KMS-11 (cell line): ENCODE measurements around the gene KRT39.

Source experiments
- H2AFZ ChIP-seq: fragments of 200-600 bp; sonication (generic); 2 replicates; pipeline ENCODE4 v1.6.1; 2016; ENCODE audit warnings: antibody characterized with exemption, mixed run types, low read depth
- H3K27ac ChIP-seq: fragments of 200-600 bp; sonication (generic); 2 replicates; pipeline ENCODE4 v1.6.1; 2016; ENCODE audit warnings: mild to moderate bottlenecking, mixed run types
- H3K27me3 ChIP-seq: fragments of 200-600 bp; sonication (generic); 2 replicates; pipeline ENCODE4 v1.6.1; 2017; ENCODE audit warnings: mild to moderate bottlenecking, low read depth, mixed run types, moderate library complexity; ENCODE audit not compliant: insufficient read depth
- H3K36me3 ChIP-seq: fragments of 200-600 bp; sonication (generic); 2 replicates; pipeline ENCODE4 v1.6.1; 2017; ENCODE audit warnings: mild to moderate bottlenecking, mixed run types; ENCODE audit not compliant: insufficient read depth
- H3K4me1 ChIP-seq: fragments of 200-600 bp; sonication (generic); 2 replicates; pipeline ENCODE4 v1.6.1; 2016; ENCODE audit warnings: mild to moderate bottlenecking, low read depth, mixed run types; ENCODE audit not compliant: poor library complexity, severe bottlenecking
- H3K4me2 ChIP-seq: fragments of 200-600 bp; sonication (generic); 2 replicates; pipeline ENCODE4 v1.7.0; 2016; ENCODE audit warnings: mild to moderate bottlenecking, mixed run types
- H3K4me3 ChIP-seq: fragments of 200-600 bp; sonication (generic); IDR thresholded peaks from 2 replicates; pipeline ENCODE4 v1.6.1; 2017; ENCODE audit warnings: low read depth, low read length, mixed read lengths; ENCODE audit not compliant: insufficient read depth
- H3K79me2 ChIP-seq: fragments of 200-600 bp; sonication (generic); 2 replicates; pipeline ENCODE4 v1.6.1; 2016; ENCODE audit warnings: low read depth, mixed run types; ENCODE audit not compliant: insufficient read depth
- H3K9ac ChIP-seq: fragments of 200-600 bp; sonication (generic); 2 replicates; pipeline ENCODE4 v1.6.1; 2016; ENCODE audit warnings: mild to moderate bottlenecking, mixed run types
- H4K20me1 ChIP-seq: fragments of 200-600 bp; sonication (generic); 2 replicates; pipeline ENCODE4 v1.6.1; 2016; ENCODE audit warnings: mild to moderate bottlenecking, mixed run types; ENCODE audit not compliant: insufficient read depth
- TF ChIP-seq, protein P1 (sequence below): fragments of 200-600 bp; sonication (generic); conservative IDR thresholded peaks from 2 replicates; pipeline ENCODE4 v1.6.1; 2017; ENCODE audit warnings: low read depth, mild to moderate bottlenecking, antibody characterized with exemption, low read length, moderate library complexity, mixed read lengths

Gene KRT39

GRCh38 chr17:40963838-40964237, 2.9 kb downstream of the KRT39 start:
- TF ChIP-seq, protein P1, sequence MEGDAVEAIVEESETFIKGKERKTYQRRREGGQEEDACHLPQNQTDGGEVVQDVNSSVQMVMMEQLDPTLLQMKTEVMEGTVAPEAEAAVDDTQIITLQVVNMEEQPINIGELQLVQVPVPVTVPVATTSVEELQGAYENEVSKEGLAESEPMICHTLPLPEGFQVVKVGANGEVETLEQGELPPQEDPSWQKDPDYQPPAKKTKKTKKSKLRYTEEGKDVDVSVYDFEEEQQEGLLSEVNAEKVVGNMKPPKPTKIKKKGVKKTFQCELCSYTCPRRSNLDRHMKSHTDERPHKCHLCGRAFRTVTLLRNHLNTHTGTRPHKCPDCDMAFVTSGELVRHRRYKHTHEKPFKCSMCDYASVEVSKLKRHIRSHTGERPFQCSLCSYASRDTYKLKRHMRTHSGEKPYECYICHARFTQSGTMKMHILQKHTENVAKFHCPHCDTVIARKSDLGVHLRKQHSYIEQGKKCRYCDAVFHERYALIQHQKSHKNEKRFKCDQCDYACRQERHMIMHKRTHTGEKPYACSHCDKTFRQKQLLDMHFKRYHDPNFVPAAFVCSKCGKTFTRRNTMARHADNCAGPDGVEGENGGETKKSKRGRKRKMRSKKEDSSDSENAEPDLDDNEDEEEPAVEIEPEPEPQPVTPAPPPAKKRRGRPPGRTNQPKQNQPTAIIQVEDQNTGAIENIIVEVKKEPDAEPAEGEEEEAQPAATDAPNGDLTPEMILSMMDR: peak; percentile 93
- Histone ChIP-seq H3K4me1 (no peaks in the 10 kb centered on the region), H3K27me3 (no peaks in the 10 kb centered on the region), H3K9ac (no peak overlapping the region), H3K36me3 (no peaks in the 10 kb centered on the region), H3K79me2 (no peaks in the 10 kb centered on the region), H3K27ac (no peak overlapping the region), H4K20me1 (no peaks in the 10 kb centered on the region), H3K4me3 (no peak overlapping the region), H2AFZ (no peak overlapping the region), H3K4me2 (peak overlapping the region; percentile 5; the same call in 1 of the 2 replicates)

DNA sequence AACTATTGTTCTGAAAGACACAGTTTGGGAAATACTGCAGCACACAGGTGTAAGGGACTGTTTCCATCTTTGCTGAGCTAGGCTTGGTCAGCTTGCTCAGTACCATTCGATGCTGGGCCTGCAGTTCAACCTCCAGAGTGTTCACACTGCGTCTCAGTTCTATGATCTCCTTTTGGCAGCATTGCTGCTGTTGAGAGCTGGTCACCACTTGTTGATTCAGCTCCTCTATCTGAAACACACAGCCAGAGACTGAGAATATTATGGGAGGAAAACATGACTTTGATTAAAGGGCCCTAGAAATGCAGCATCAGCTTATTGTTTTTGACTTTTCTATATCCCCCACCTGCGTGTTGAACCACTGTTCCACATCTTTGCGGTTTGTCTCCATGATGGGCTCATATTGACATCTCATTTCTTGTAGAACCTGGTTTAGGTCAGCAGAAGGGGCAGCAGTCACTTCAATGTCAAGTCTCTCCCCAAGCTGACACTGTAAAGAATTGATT, 4.6 kb downstream of the KRT39 start:
- Histone ChIP-seq H3K4me1 (no peaks in the 10 kb centered on the region), H3K9ac (no peak overlapping the region), H3K27ac (no peak overlapping the region), H3K36me3 (no peaks in the 10 kb centered on the region), H2AFZ (no peak overlapping the region), H3K27me3 (no peaks in the 10 kb centered on the region), H3K79me2 (no peaks in the 10 kb centered on the region), H3K4me2 (no peak overlapping the region), H3K4me3 (no peak overlapping the region), H4K20me1 (no peaks in the 10 kb centered on the region)
- TF ChIP-seq, protein P1: no peak

DNA sequence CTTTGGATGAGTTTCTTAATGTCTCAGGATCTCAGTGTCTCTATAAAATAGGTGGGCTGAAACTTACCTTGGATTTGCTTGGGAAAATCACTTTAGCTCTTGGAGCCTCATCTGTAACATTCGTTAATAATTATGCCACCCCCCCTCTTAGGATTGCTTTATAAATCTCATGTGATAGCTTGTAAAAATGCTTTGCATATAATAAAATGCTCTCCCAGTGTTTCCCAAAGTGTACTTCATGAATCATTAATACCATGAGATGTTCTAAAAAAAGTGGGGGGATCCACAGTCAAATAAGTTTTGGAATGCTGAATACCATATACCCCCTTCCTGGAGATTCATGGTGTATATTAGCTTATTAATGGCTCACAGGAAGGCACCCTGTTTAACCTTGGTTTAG, 5.2 kb downstream of the KRT39 start:
- Histone ChIP-seq H4K20me1 (no peaks in the 10 kb centered on the region), H3K4me1 (no peaks in the 10 kb centered on the region), H3K36me3 (no peaks in the 10 kb centered on the region), H2AFZ (no peak overlapping the region), H3K27me3 (no peaks in the 10 kb centered on the region), H3K4me3 (no peak overlapping the region), H3K27ac (no peak overlapping the region), H3K79me2 (no peaks in the 10 kb centered on the region), H3K9ac (no peak overlapping the region), H3K4me2 (no peak overlapping the region)
- TF ChIP-seq, protein P1: no peak

- H3K4me1 ChIP-seq: no peaks in the 10 kb centered on the region
- no peak overlapping the region for H3K4me2 ChIP-seq
- no peak overlapping the region for H2AFZ ChIP-seq
Observed at GRCh38 chr17:40960144-40960543, 6.6 kb downstream of the KRT39 start.

More at GRCh38 chr17:40960144-40960543, 6.6 kb downstream of the KRT39 start:
- H3K79me2 ChIP-seq: no peaks in the 10 kb centered on the region
- no peaks in the 10 kb centered on the region for H4K20me1 ChIP-seq
- no peaks in the 10 kb centered on the region for H3K36me3 ChIP-seq
- no peaks in the 10 kb centered on the region for H3K27me3 ChIP-seq
- no peak overlapping the region for H3K27ac ChIP-seq
- H3K9ac ChIP-seq: no peak overlapping the region
- no peak overlapping the region for H3K4me3 ChIP-seq
- TF ChIP-seq, protein P1: no peak
